HUDEP-2 (cell line): Measurements from ENCODE around the gene KLHL6.

Experiments
- DNase-seq, 76 experiments: peaks; one replicate each; lab custom pipeline; 2025; ENCODE audit not compliant: unreplicated experiment in 76 of 76; lab: John Stamatoyannopoulos, UW

KLHL6 gene

GRCh38 chr3:183508821-183509220 is 46.7 kb downstream of the KLHL6 start:
- no peak for DNase-seq

DNA sequence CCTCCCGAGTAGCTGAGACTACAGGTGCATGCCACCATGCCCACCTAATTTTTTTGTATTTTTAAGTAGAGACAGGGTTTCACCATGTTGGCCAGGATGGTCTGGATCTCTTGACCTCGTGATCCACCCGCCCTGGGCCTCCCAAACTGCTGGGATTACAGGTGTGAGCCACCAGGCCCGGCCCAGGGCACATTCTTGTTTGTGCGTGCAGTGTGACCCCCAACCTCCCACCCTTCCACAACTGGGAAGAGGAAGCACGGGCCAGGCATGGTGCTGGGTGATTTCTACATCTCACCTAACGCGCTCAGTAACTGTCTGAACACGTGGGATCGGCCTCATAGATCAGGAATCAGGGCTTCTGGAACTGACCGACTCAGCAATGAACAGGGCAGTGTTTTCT is 48.0 kb downstream of the KLHL6 start:
- no peak for DNase-seq

- no peak for DNase-seq
These were observed 48.7 kb downstream of the KLHL6 start for GRCh38 chr3:183506674-183507320.

- DNase-seq: no peak
These were observed 50.9 kb downstream of the KLHL6 start for GRCh38 chr3:183504597-183504996.

- DNase-seq: no peak
These were observed 51.8 kb downstream of the KLHL6 start for GRCh38 chr3:183503746-183504145.

DNA sequence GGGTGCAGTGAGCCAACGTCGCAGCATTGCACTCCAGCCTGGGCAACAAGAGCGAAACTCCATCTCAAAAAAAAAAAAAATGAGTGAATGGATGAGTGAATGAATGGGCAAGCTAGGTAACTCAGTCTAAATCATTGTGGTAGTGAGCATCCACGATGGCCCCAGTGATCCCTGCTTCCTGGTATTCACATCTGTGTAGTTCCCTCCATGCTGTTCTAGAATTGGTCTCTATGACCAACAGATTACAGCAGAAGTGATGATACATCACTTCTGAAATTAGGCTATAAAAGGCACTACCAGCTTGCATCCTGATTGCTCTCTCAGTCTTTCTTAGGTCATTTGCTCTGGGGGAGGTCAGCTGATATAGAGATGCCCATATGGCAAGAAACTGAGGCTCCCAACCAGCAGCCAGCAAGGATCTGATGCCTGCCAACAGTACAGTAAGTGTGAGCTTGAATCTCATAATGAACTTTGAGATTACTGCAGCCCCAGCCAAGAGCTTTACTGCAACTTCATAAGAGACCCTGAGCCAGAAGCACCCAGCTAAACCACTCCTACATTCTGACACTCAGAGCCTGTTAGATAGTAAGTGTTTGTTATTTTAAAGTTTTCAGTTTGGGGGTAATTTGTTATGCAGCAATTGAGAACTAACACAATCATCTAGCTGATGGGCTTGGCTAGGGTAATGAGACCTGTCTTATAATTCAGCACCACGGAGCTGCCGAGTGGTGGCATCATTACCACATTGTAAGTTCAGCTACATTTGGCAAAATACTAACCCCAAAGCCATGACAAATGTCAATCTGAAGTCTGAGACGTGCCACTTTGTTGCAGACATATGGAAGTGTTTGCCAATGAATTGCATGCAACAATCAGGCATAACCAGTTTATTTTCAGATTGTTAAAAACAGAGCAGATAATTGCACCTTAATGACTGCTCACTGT is 53.0 kb downstream of the KLHL6 start:
- DNase-seq: no peak

GRCh38 chr3:183500981-183501704 is 54.4 kb downstream of the KLHL6 start:
- no peak for DNase-seq

GRCh38 chr3:183500319-183500718 is 55.2 kb downstream of the KLHL6 start:
- DNase-seq: no peak

DNA sequence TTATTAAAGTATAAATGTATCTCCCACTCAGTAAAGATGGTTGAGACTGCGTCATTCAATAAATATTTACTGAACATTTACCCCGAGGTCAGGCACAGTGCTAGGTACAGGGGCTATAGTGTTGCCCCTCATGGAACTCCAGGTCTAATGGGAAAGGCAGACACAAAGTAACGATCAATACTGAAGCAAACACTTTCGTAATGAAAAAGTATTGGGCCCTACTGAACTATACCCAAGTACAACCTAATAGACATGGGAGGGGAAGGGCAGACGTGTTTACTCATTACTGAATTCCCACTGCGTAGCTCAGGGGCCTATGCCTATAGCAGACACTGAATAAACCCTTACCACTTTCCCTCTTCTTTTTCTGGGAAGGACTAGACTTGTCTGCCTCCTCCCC is 56.9 kb downstream of the KLHL6 start:
- DNase-seq: no peak

DNA sequence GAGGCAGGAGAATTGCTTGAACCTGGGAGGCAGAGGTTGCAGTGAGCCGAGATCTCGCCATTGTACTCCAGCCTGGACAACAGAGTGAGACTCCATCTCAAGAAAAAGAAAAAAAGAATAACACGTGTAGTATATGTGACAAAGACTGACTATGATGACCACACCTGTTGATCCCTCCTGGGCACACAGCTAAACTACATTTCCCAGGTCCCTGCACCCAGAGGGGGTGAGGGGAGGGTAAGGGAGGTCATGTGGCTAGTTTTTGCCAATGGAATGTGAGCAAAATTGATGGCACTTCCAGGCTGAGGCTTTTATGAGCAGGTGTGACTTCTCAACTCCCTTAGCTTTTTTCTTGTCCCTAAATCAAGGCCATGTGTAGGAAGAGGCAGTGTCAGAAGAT is 58.2 kb downstream of the KLHL6 start:
- no peak for DNase-seq

DNA sequence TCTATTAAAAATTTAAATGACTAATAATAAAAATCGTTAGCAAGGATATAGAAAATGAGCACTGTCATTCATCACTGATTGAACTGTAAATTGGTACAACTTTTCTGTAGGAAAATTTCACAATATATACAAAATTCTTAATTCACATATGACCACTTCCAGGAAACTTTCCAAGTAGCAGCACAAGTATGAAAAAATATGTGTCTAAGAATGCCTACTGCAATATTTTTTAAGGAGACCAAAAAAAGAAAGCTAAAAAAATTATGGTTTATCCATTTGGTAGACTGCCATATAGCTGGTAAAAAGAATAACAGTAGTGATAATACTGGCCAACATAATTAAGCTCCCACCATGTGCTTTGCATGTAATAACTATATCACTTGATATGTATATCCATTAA is 59.2 kb downstream of the KLHL6 start:
- DNase-seq: no peak

GRCh38 chr3:183494341-183494740 is 61.2 kb downstream of the KLHL6 start:
- no peak for DNase-seq

- no peak for DNase-seq
These were observed 62.0 kb downstream of the KLHL6 start for GRCh38 chr3:183493296-183494045.

- no peak for DNase-seq
These were observed 62.7 kb downstream of the KLHL6 start for GRCh38 chr3:183492849-183493179.

DNA sequence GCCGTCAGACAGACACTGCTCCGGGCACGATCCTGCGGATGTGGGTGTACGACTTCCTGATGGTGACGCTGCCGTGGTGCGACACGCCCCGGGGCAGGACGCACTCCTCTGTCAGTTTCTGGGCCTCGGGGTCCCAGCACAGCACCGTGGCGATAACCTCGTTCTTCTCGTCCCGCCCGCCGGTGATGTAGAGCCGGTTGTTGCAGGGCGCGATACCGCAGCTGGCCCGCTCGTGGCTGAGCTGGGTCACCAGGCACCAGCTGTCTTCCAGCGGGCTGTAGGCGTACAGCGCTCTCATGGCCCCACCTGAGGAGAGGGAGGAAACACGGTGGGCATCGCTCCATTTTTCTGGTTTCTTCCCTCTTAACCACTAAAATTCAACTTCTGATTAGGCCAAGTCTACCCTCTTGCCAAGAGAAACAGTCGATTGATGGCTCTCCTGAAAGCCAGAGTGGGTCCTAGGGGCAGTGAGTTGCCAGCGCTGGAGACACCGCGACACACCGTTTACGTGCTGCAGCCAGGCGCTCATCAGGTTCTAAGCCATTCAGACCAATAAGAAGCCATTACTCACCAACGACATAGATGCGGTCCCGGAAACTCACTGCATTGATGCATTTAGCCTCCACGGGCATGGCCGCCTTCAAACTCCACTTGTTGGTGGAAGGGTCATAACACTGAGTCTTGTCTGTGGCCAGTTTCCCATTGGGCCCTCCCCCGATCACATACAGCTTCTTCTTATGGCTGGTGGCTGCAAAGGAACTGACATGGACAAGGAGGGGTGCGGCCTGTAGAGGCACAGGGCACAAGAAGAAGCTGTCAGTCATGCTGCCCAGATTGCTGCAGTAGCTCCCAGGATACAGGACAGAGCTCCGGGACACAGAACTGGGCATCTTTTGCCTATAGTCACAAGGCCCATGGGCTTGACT is 63.3 kb downstream of the KLHL6 start:
- no peak for DNase-seq

DNA sequence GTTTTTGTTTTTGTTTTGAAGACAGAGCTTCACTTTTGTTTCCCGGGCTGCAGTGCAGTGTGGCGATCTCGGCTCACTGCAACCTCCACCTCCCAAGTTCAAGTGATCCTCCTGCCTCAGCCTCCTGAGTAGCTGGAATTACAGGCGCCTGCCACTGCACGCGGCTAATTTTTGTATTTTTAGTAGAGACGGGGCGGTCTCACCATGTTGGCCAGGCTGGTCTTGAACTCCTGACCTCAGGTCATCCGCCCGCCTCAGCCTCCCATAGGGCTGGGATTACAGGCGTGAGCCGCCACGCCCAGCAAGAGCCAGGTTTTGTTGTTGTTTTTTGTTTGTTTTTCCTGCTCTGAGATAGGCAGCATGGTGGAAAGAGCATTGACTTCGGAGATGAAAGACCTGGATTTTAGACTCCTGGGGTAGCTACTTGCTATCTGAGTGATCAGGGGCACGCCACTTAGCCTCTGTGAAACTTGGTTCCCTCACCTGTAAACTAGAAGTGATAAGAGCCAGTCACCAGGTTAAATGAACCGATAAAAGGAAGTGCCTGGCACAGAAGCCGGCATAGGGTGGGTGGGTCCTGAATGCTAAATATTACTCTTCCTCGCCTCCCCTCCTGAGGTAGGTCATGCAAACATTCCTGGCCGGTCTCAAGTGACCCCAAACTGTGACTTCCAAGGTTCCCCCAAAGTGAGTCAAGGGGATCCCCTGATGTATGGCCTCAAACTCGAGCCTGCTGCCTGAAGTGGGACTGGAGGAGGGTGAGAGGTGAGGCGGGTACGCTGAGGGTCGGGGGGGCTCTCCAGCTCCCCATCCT is 64.2 kb downstream of the KLHL6 start:
- no peak for DNase-seq

DNA sequence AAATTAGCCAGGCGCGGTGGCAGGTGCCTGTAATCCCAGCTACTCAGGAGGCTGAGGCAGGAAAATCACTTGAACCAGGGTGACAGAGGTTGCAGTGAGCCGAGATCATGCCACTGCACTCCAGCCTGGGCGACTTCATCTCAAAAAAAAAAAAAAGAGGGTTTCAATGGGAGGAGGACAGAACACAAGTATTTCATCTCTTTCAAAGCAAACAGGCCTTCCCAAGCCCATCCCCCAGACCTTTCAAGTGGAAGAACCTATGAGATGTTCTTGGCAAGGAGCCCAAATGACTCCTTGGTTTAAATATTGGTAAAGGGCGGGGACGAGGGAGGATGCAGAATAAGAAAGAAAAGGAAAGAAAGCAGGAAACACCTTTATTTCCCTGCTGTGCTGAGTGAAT is 64.9 kb downstream of the KLHL6 start:
- no peak for DNase-seq

DNA sequence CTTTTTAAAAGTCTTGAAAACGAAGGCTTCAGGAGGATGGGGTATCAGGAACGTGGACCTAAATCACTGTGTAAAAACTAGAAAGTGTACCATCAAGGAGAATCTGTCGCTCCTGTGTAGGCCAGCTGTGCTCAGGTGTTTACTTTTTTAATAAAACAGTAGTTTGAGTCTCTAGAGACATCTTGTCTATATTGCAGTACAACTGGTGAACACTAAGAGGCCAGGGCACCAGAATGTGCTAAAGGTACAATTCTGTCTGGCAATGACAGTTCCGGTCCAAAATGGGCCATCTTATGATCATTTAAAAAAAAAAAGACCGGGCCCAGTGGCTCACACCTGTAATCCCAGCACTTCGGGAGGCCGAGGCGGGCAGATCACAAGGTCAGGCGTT is 65.3 kb downstream of the KLHL6 start:
- no peak for DNase-seq
